HG03575 (cell line): ENCODE results near the gene ROCK1.
A peak's percentile ranks its signal among the peaks of the same experiment; 100 is the strongest.
"Not testable (repeated sequence)": the region's sequence is repeated elsewhere in the genome, so short reads cannot be mapped to it uniquely, and the experiment has no call there.

Experiments used
- ATAC-seq: cut with Tn5 transposase; IDR thresholded peaks from one replicate; pipeline ENCODE4 v1.9.1; 2021; ENCODE audit not compliant: unreplicated experiment, insufficient number of reproducible peaks, low FRiP score; ENCODE audit errors: extremely low read depth

Gene ROCK1

DNA sequence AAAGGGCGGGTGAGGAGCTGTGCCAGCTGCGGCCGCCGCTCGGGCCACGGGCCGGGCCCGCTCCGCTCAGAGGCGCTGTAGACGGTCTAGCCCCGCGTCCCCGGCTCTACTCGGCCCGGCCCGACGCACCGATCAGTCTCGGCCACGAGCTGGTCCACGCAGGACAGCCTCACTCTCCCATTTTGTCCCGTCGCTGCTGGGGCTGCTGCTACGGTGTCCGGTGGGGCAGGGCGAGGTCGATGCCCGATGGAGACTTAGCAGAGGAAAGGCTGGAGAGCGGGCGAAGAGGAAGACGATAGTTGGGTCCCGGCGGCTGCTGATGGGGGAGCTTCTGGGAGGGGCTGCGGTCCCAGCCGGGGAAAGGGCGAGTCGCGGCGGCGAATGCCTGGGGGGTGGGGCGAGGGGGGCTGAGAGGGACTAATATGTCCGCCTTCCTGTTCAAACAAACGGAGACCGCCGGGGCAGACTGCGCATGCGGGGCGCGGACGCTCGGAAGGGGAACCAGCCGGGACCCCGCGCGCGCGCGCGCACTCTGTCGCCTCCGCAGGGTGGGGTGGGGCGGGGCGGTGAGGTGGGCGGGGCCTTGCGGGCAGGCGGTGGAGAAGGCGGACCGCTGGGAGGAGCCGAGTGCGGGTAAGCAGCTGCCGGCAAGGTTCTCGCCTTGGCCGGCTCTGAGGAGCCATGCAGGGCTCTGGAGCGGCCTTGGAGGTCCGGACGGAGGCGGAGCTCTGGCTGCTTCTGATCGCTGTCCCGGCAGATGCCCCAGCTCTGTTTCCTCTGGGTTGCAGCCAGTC, at the start of gene ROCK1:
Gene ROCK1, minus strand, starts transcription at position 468 of the 794 bp plus-strand sequence. CDS start 903 bp downstream, outside the sequence.
- peak; percentile 73 for ATAC-seq

DNA sequence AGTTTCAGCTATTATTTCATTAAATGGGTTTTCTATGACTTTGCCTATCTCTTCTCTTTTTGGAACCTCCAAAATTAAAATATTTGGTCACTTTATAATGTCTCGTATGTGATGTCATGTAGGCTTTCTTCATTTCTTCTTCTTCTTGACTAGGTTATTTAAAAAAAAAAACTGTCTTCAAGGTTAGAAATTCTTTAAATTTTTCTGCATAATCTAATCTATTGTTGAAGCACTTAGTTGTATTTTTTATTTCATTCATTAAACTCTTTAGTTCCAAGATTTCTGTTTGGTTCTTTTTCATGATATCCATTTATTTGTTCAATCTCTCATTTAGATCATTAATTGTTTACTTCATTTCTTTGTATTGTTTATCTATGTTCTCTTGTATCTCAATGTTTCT, 43.8 kb upstream of the ROCK1 start:
- no peak for ATAC-seq

DNA sequence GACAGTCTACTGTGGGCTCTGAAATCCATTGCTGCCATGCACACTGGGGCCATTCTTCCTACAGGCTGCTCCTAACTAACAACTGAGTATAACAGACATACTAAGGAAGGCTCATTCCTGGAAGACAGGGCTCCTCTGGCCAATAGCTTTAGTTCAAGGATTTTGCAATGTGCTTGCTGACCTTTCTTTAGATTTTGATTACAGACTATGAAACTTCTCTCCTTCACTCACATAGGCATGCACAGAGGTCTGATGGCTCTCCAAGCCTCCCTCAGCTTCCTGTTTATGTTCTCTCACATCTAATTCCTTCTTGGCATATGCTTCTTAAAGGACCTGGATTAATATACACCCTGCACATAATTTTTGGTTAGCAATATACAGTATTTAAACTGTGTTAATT, 34.4 kb upstream of the ROCK1 start:
- no peak for ATAC-seq

DNA sequence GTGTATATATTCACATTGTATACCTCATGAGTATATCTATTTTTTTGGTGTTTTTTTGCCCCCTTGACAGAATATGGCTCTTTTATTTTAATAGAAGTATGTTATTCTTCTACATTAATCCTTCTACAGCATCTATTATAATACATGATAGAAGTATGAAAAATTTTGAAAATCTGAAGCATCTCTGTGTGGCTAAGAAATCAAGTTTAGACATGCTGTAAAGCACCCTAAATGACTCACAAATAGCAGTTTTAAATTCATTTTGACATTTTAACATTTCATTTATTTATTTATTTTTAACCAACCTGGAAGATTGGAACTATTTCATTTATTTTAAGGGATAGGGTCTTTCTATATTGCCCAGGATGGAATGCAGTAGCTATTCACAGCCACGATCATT, 33.8 kb upstream of the ROCK1 start:
- no peak for ATAC-seq

DNA sequence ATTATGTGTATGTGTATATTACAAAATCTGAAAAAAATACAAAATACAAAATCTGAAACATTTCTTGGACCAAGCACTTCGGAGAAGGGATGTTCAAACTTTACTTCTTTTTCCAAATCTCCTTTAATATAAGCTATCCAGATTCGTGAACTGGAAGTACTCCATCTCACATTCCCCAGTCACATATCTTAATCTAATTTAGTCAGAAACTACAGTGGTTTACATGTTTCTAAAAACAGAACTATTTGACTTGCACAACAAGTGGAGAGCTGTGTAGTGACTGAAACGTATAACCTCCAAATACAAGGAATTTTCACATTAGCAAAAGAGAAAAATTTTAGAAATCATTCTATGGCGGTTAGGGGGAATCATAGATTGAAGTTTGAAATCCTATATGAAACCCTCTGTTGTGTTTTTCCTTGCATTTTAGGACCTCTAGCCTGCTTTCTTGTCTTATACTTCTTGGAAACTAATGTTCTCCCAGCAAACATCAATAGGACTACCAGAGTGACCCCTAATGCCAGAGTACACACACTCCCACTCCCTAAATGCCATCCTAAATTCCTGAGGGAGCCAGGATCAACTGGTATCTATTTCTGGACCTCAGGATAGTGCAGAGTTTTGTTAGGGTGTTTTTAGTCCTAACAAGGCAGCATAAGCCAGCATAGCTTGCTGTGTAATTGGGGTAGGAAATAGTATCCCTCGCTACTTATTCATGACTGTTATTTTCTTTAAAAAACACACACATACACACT, 30.2 kb upstream of the ROCK1 start:
- no peak for ATAC-seq

DNA sequence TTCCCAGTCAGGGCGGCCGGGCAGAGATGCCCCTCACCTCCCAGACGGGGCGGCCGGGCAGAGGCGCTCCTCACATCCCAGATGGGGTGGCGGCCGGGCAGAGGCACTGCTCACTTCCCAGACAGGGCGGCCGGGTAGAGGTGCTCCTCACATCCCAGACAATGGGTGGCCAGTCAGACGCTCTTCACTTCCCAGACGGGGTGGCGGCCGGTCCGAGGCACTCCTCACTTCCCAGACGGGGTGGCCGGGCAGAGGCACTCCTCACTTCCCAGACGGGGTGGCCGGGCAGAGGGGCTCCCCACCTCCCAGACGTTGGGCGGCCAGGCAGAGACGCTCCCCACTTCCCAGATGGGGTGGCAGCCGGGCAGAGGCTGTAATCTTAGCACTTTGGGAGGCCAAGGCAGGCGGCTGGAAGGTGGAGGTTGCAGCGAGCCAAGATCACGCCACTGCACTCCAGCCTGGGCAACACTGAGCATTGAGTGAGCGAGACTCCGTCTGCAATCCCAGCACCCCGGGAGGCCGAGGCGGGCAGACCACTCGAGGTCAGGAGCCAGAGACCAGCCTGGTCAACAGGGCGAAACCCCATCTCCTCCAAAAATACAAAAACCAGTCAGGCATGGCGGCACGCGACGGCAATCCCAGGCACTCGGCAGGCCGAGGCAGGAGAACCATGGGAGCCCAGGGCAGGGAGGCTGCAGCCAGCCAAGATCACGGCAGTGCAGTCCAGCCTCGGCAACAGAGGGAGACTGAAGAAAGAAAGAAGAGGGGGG, 26.3 kb upstream of the ROCK1 start:
- not testable (repeated sequence) for ATAC-seq

DNA sequence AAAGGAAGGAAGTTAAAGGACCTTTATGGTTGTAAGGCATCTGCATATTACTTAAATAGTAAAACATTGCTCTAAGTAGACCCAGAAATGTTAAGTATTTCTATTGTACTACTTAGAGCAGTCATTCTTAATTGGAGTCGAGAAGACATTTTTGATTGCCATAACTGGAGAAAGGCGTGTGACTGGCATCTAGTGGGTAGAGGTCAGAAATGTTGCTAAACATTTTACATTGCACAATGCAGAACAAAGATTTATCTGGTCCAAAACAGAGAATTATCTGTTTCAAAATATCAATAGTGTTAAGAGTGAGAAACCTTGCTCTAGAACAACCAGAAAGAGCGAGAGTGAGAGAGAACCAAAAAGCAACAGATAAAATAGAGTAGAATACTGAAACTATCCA, 23.3 kb upstream of the ROCK1 start:
- ATAC-seq, result no peak

DNA sequence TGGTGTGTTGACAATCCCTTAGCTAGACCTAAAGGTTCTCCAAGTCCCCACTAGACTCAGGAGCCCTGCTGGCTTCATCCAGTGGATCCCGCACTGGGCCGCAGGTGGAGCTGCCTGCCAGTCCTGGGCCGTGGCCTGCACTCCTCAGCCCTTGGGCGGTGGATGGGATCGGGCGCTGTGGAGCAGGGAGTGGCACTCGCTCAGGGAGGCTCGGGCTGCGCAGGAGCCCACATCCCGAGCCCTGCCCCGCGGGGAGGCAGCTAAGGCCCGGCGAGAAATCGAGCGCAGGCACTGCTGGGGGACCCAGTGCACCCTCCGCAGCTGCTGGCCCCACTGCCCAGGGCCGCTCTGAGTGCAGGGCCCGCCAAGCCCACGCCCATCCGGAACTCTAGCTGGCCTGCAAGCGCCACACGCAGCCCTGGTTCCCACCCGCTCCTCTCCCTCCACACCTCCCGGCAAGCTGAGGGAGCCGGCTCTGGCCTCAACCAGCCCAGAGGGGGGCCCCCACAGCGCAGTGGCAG, 20.8 kb upstream of the ROCK1 start:
- no peak for ATAC-seq

DNA sequence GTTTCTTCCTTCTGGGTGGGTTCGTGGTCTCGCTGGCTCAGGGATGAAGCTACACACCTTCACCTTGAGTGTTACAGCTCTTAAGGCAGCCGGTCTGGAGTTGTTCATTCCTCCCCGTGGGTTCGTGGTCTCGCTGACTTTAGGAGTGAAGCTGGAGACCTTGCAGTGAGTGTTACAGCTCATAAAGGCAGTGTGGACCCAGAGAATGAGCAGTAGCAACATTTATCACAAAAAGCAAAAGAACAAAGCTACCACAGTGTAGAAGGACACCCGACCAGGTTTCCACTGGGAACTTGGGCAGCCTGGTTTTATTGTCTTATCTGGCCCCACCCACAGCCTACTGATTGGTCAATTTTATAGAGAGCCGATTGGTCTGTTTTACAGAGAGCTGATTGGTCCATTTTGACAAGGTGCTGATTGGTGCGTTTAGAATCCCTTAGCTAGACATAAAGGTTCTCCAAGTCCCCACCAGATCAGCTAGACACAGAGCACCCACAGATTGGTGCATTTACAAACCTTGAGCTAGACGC, 20.1 kb upstream of the ROCK1 start:
- ATAC-seq, result no peak

DNA sequence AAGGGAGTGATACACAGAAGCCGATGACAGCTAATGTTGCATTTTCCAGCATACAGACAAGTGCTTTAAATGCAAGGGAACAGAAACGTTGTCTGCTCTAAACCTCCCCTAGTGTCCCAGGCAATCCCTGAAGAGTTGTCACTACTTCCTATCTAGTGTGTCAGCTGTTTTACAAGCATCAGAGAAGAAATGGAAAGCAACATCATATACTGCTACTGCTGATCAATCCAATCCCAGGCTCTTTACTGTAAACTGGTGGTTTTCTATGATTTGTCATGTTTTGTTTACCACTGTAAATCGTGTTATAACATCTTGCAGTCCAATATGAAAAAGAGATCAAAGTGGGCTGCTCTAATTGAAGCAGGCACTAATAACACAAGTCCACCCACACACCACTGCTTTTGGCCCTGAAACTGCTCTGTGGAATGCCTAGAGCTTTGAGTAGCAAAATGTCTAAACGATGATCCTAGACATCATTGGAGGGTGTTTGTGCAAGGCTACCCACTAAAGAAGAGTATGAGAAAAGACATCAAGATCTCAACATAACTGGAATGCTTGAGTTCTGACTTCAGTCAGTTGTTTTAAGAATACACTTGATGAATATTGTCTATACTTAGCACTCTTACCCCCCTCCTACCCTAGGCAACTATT, 18.1 kb upstream of the ROCK1 start:
- ATAC-seq, result no peak

DNA sequence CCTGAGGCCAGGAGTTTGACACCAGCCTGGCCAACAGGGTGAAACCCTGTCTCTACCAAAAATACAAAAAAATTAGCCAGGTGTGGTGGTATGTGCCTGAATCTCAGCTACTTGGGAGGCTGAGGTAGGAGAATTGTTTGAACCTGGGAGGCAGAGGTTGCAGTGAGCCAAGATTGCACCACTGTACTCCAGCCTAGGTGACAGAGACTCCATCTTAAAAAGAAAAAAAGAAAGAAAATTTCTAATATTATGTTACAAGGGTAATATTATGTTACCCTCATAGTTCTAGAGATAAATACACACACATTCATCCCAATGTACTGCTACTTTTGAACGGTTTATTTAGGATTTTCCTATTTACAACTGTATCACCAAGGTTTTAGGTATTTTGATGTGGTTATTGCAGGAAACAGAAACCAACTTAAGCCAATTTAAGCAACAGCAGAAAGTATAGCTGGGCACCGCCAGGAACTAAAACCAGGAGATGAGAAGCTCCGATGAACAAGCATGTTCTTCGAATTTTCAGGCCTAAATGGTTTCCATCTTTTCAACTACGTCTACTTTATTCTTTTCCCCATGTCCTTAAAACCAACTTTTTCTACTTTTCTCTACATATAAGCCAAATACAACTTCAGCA, 11.8 kb upstream of the ROCK1 start:
- no peak for ATAC-seq

DNA sequence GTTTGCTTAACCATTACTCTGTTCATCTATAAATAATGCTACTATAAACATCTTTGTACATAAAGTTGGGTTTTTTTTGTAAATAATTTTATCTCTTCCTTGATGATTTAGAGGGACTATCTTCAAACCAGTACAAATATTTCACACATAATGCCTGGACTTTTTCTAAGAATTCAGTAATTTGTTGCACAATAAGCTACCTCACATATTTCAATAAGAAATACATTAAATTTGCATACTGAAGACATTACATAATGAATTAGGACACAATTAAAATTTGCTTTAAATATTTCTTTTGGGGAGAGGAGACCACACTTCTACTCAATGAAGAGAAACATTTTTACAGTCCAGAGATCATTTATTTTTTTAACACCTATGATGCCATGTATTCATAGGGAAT, 7.2 kb upstream of the ROCK1 start:
- ATAC-seq, result no peak

DNA sequence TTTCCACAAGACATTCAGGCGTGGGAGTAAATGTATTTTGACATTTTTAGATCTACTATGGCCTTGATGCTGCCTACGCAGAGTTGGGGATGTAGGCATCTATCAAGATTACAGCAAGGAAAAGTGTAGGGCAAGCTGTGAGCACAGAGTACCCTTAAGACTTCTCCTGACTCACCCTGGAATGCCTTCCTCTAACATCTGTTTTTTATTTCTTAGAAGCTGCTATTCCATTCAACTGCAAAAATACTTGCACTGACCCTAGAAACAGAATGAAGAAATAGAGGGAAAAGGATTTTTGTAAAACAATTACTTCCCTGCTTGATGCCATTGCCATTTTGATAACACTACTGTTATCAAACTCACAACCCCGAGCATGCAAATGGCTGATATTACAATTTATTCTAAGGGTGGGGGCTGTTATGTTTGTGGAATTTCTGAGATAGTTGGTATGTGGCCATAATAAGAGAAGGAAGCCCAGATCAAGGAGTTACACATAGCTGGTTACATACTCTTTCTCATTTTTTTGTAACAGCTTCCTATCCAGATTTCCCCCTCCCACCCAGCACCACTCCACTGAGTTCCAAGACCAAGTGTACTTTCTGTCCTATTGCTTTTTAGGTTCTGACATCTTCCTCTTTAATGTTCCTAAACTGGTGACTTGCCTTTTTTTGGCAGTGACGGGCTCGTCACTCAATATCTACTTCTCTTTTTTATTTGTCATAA, 6.0 kb upstream of the ROCK1 start:
- no peak for ATAC-seq

DNA sequence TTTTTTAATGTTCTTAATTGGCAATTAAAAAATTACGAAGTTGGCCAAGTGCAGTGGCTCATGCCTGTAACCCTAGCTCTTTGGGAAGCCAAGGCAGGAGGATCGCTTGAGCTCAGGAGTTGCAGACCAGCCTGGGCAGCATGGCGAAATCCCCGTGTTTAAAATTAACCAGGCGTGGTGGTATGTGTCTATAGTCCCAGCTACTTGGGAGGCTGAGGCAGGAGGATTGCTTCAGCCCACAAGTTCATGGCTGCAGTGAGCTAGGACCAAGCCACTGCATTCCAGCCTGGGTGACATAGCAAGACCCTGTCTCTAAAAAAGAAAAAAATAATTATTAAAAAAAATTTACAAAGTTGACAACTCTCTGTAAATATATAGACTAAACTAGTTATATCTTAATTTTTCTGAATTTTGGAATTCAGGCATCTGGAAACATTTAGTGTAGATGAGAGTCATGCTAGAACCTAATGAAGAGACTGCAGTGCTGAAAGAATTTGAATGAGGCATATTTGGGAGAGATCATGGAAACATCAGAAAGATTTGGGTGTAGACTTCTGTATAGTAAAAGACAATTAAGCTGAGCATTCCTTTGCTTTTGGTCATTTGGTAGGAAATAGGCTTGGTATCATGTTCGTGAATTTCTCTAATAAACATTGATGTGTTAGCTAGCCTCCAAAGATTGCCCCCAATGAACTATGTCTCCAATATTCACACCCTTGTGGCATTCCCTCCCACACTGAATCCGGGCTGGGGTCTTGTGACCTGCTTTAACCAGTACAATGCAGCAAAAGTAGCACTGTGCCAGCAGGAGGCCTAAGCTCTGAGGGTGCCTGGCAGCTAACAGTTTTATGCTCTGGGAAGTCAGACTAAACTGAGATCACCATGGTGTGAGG, 4.2 kb upstream of the ROCK1 start:
- no peak for ATAC-seq

DNA sequence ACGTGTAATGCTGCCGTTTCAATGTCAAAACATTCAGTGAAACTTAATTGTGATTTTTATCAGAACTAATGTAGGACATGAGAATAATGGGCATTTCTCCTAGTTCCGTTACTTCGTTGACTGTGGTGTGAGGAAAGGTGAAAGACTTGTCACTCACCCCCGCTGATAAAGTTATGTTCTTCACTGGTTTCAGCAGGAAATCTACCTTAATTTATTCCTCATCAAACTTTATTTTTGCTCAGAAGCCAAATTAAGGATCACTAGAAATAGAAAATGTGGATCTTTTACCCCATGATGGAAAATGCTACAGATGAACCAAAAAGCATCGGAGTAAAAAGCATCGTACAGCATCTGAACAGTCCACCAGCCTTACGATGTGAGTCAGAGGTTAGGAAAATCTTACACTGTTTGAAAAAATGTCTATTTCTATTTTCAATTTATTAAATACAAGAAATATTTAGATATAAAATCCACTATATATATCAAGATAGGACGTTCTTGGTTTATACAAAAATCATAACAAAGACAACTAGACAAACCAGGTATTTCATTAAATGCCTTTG, 1.0 kb upstream of the ROCK1 start:
- no peak for ATAC-seq

DNA sequence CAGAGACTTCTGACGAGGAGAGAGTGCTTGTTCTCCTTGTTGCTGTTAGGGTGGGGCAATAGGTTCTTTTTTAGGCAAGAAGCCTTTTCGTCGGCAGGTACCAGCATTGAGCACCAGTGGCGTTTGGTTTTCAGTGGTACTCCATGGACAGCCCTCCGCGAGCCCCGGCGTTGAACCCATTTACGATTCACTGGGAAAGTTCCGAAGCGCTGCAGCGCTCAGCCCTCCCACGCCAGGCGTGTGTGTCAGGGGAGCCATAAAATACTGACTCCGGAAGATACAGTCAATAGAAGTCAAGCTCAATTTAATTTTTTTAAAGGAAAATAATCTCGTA, 494 bp upstream of the ROCK1 start:
- peak; percentile 16 for ATAC-seq
